ENCODE data around the gene DDX42.

DDX42 gene

DNA sequence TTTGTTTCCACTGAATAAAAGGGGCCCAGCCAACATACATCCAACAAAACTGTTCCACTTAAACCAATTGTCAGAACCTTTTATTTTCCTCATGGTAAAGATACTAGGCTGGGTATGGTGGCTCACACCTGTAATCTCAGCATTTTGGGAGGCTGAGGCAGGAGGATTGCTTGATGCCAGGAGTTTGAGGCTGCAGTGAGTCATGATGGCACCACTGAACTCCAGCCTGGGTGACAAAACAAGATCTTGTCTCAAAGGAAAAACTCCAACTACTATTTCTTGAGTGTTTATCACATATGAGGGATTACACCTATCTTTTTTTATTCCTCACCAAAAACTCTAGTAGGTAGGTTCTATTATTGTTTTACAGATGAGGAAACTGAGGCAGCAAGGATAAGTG is 48.6 kb downstream of the DDX42 start:
- DNase-seq (ENCODE audit: low spot score), result no peak

DNA sequence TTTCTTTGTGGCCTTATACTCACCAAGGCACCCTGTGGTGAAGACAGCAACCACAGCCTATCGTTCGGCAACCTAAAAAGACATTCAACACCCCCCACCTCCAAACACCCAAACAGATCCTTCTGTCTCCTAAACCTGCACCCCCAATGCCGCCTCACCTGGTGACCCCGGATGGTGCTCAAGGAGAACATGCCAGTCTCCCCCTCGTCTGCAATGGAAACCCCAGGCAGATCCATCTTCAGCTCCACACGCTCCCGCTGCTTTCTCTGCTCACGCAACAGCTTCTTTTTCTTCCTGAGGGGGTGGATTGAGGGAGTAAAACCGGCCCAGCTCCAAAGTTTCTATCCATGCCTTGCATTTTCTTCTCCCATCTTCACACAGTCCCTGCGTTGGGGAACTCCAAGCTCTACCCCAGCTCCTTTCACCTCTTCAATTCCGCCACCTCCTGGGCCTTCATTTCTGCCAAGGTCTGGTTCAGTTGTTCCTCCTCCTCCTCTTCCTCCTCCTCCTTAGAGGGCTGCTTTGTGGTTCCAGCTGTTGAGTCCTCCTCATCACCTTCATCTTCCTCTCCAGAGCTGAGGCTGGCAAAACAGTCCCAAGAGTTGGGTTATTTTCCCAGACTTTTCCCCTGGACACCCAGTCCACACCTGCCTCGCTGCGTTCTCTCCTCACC is 49.8 kb downstream of the DDX42 start:
- no peak for DNase-seq (ENCODE audit: low spot score)

DNA sequence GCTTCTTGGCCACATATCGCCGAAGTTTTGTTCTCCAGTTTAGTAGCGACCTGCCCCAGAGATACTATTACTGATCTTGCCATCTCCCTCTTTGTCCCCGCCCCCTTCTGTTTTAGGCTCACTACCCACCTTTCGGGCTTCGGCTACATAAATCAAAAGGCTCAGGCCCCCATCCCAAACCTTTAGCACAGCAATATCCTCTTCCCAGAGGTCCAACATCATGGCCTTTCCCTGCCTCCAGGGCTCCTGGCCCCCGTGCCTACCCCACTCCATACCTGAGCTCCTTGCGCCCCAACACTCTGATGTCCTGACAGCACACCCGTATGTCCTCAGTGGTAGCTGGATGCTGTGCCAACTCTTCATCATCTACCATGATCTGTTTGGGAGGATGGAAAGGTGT is 50.4 kb downstream of the DDX42 start:
- no peak for DNase-seq (ENCODE audit: low spot score)

DNA sequence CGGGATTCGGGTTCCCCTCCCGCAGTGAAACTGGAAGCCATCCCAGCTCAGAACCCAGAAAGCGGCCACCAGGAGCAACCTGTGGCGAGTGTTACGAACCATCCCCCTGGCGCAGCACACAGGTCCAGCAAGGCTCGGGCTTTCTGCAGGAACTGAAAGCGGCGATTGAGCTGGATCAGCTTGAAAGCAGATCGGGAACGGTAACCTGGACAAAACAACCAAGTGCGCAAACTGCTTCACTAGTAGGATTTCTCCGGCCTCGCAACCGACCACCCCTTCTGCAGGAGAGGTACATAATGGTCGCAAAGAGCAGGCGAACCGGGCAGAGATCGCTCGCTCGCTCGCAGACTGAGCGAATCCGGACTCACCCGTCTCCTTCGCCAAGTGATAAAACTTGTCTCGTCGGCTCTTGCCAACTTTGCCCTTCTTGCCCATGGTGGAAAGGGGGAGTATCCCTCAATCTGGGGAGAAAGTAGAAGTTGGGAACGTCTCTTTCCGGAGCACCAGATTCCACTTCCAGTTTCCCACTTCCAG is 52.6 kb downstream of the DDX42 start:
- peak; percentile 61 for DNase-seq (ENCODE audit: low spot score)

DNA sequence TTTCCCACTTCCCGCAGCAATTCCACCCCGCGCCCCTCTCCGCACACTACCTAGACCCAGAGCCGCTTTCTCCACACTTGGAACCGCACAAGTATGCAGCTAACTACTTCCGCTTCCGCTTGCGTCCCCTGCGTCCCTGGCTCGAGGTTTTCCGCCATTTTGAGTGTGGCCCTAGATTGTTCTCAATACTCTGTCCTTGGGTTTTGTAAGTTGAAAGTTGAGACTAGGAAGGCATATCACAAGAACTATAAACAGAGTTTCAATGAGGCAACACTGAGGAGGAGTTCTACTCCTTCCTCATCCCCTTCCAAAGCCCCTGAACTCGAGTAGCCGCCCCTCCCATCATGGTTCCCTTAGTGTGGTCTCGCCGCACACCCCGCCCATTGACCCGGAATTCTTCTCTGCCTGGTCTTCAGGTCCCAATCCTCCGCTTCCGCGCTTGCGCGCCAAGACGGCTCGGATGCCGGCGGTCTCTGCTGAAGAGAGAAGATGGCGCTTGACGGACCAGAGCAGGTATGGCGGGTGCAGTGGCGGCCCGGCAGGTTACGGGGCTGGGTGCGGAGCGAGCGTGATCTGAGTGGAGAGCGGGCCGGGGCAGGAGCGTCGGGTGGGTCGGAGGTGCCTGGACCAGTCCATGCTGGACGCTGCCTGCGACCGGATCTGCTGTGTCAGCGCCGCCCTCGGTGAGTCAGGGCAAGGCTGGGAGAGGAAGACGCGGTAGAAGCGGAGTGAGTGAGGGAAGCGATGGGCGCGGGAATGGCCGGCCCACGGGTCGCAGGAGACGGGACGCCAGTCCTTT is 53.2 kb downstream of the DDX42 start, which contains the start of the genes FTSJ3 and PSMC5:
FTSJ3 (minus strand) TSS at position 662 of the 799 bp plus-strand sequence. CDS start 761 bp downstream, outside the sequence.
PSMC5 (plus strand) TSS at position 430 of the 799 bp plus-strand sequence; CDS start at position 490, 60 bp downstream.
- peak; percentile 96 for DNase-seq (ENCODE audit: low spot score)

DNA sequence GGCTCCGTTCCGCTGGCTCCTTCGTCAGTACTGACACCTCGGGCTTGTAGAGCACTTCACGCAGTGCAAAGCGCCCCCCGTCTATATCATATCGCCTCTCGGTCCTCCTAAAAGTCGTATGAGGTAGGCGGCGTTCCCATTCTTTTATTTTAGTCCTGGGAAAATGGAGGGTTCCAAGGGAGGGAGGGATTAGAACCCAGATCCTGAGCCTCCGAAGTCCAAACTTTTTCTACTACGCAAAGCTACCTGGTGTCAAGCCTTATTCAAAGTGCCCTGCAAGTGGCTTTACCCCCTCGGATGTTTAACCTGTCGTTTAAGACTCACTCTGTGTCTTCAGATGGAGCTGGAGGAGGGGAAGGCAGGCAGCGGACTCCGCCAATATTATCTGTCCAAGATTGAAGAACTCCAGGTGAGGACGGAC is 53.8 kb downstream of the DDX42 start:
- no peak for DNase-seq (ENCODE audit: low spot score)

DNA sequence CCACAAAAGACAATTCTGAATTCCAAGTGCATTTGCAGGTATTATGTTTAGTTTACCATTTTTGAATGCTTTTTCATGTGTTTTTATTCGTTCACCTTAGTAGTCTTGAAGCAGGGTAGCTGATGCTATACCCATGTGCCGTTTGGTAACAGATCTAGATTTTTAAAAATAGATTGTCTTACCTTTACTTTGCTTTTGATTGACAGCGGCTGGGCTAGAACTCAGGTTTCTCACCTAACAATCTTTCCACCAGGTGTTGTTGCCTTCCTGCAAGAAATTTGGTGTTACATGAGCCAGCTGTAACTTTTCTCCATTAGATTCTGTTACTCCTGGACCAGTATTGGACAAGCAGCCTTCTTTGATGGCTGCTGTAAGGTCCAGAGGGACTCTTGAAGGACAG is 55.0 kb downstream of the DDX42 start:
- no peak for DNase-seq (ENCODE audit: low spot score)

DNA sequence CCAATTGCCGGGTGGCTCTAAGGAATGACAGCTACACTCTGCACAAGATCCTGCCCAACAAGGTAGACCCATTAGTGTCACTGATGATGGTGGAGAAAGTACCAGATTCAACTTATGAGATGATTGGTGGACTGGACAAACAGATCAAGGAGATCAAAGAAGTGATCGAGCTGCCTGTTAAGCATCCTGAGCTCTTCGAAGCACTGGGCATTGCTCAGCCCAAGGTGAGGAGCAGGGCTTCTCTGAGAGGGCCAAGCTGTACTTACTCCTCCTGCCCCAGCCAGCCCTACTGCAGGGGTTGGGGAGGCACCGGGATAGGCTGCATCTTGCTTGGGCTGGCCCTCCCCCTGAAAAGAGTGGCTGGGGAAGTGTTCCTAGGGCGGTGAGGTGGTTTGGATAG is 56.3 kb downstream of the DDX42 start:
- no peak for DNase-seq (ENCODE audit: low spot score)

DNA sequence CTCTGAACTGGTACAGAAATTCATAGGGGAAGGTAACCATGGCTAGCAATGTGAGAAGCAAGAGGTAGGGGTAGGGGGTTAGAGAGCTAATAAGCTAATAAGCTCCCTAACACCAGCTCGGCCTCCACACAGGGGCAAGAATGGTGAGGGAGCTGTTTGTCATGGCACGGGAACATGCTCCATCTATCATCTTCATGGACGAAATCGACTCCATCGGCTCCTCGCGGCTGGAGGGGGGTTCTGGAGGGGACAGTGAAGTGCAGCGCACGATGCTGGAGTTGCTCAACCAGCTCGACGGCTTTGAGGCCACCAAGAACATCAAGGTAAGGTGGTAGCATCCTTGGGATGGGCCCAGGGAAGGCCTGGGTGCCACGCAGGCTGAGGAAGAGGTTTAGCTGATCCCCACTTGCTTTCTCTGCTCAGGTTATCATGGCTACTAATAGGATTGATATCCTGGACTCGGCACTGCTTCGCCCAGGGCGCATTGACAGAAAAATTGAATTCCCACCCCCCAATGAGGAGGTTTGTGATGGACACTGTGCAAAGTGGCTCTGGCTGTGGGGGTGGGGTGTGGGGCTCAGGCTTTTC is 57.0 kb downstream of the DDX42 start:
- no peak for DNase-seq (ENCODE audit: low spot score)

DNA sequence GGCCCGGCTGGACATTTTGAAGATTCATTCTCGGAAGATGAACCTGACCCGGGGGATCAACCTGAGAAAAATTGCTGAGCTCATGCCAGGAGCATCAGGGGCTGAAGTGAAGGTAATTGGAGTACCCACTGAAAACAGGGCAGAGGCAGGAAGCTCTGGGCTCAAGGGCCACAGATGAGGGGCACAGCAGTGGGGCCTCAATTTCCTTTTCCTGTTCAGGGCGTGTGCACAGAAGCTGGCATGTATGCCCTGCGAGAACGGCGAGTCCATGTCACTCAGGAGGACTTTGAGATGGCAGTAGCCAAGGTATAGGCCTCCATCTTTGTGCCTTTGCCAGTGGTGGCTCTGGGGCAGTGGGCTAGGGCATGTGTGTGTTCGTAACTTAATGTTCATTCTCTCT is 57.5 kb downstream of the DDX42 start:
- no peak for DNase-seq (ENCODE audit: low spot score)

DNA sequence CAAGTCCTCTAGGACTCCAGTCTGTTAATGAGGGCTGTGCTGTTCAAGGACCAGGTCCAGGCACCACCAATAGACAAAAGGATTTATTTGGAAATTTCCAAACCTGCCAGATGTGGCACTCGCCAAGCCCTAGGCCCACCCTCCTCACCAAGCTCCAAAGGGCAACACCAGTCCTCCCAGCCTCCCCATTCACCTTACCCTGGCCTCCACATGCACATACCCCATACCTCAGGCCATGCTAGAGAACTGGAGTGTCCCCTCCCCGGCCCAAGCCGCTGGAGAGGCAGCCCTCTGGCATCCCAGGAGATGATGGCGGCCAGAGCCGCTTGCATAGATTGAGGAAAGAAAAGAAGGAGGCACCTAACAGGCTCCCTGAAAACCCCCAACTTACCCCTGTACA is 58.0 kb downstream of the DDX42 start:
- DNase-seq (ENCODE audit: low spot score), result no peak

DNA sequence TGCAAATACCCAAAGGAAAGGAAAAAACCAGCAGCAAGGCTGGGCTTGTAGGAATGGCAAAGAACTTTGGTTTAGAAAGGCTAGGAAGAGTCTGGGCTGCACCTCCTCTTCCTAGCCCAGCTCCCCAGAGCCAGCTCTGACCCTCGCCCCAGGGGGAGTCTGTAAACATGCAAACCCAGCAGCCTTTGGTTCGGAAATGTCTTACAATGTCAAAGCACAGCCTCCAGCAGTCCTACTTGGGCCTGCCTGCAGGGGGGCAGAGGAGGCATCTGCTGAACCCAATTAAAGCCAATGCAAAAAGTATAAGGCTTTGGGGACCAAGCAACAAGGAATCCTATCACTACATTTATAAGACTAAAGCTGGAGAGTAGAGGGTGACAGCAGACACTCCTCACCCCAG is 58.5 kb downstream of the DDX42 start:
- DNase-seq (ENCODE audit: low spot score), result no peak

DNA sequence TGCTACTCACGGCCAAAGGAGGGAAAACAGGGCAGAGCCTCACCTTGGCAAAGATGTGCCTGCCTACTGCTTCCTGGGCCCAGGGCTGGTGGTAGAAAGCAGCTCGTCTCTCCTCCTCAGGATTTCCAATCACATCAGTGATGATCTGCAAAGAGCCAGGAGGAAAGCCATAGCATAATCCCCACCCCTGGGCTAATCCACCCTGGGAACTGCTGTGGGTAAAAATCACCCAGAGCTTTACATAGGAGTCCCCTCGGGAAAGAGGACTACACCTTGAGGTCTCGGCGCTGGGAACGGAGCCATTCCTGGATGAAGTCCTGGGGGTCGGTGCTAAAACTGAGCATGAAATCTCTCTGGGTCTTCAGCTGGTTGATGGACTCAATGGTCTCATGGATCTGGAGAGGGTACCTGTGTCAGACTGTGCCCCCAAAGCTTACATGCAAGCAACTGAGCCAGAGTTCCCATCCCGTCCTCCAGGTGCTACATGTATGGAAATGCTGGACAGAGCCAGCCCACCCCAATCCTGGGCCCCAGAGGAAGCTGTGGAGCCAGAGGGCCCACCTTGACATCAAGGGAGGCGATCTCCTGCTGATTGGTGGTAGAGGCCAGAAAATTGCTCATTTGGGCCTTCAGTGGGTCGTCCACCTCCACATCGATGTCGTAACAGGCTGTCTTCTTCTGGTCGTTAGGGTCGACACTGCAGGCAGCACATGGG is 59.2 kb downstream of the DDX42 start:
- peak; percentile 83 for DNase-seq (ENCODE audit: low spot score)

DNA sequence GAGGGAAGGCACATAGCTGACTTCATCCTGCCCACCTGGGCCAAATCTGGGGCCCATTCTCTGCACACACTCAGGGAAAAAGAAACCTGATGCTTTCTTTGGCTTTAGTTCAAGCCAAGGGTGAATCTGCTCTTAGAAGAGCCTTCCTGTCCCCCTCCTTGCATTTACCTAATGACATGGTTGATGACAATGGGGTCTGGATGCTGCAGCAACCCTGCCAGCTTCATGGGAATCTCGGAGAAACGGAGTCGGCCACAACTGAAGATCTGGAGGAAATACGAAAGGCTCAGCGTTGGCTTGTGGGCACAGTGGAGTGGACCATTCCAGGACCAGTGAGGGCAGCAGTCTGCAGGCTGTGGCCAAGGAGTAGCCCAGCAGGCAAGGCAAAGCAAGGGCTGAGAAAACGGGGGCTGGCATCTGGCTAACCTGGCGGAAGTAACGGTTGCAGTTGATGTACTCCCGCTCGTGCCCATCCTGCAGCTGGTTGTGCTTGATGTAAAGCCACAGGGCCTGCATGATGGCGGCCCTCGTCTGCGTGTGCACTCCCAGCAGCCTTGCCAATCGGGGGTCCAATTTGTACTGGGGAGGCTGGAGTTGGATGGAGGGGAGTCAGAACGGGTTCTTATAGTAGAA is 59.9 kb downstream of the DDX42 start:
- no peak for DNase-seq (ENCODE audit: low spot score)

DNA sequence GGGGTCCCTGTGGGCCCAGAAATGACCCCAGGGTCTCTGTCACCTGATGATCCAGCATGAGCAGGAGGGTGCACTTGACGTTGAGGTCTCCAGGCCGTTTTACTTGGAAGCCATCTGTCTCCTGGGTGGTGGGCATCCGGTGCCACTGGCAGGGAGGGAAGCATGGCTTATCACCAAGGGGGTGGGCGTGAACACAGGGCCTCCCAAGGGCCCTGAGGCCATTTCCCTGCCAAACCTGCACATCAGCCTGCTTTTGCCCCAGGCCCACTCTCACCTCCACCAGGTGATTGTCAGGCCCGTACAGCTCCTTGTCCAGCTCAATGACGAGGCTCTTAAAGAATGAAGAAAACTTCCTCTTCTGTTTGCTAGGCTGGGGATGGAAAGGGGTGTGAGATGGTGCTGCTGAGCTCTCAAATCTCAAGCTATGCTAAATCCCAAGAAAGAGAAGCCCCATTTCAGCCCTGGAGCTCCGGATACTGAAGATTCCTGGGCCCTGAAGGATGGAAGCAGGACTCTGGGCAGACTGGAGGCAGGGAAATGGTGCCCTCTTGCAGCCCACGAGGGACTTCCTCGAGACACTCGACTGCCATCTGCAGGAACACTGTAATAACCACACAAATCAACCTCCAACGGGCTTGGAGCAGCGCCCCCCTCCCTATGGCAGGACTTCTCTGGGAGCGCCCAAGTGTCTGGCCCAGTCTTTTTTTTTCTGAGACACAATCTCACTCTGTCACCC is 60.6 kb downstream of the DDX42 start:
- DNase-seq (ENCODE audit: low spot score), result peak; percentile 86

DNA sequence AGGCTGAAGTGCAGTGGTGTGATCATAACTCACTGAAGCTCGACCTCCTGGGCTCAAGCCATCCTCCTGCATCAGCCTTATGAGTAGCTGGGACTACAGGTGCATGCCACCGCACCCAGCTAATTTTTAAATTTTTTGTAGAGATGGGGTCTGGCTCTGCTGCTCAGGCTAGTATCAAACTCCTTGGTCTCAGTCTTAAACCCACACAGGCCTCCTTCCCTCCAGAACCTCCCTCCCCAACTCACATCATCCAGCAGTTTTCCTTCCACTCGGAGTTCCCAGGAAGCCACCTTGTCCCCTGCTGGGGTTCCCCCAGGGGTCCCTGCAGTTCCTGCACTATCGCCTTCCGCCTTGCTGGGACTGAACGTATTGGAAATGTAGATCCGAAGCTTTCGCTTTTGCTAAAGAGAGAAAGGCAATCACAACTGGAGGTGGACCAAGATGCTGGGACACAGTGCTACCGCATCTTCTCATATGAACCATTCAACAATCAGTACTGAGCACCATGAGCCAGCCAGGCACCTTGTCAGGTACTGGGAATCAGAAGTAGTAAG is 61.3 kb downstream of the DDX42 start:
- DNase-seq (ENCODE audit: low spot score), result no peak

DNA sequence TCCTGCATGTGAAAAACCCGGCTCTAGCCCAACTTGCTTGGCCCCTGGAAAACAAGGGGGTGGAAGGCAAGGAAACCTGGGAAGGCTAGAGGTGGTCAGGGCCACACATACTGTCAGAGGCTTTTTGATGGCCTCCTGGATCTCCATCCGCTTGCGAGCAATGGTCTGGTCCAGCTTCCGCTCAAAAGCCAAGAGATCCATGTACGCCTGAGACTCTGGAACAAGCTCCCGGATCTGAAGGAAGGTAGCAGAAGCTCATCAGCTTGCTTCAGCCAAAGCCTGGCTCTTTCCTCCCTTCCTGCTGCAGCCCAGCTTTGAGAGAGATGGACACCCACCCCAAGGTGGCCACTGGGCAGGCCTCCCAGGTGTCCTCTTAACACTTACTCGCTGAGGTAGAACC is 62.8 kb downstream of the DDX42 start:
- DNase-seq (ENCODE audit: low spot score), result no peak

DNA sequence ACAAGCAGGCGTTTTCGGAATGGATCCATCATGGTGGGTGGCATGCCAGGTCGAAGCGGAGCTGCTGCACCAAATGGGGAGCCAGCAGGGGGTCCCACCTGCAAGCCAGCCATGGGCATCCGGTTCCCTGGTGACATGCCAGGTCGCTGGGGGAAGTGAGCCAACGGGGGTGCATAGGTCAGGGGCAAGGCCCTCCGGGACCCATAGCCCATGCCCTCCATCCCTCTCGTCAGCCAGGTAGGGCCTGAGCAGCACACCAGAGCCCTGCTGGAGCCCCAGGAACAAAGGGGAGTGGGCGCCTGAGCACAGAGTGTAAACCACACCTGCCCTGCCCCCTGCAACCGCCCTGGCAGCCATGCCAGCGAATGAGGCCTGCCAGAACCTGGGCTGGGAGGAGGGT is 63.5 kb downstream of the DDX42 start:
- DNase-seq (ENCODE audit: low spot score), result no peak

DNA sequence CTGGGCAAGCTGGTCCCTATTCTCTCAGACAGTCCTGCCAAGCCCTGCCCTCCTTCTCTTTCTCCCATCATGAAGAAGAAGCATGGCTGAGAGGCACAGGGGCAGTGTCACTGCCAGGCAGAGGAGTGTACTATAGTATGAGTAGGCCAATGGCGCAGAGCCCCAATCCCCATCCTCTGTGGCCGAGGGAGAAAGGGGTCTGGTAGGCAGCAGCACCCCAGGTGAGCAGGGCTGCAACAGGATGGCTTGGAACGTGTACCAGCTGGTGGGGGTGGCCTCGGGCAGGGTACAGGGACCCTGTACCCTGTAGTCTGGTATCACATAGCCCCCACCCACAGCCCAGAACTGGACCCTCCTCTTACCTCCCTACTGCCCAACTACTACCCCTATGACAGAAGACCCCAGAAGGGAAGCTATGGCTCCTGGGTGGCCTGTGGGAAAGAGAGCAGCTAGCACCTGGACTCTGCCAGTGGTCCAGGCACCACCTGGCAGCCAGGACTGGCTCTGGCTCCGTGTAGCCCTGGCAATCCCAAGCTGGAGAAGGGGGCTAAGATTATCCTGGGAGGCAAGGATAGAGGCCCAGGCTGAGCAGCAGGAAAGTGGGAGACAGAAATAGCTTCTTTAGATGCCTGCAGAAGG is 64.1 kb downstream of the DDX42 start:
- no peak for DNase-seq (ENCODE audit: low spot score)

DNA sequence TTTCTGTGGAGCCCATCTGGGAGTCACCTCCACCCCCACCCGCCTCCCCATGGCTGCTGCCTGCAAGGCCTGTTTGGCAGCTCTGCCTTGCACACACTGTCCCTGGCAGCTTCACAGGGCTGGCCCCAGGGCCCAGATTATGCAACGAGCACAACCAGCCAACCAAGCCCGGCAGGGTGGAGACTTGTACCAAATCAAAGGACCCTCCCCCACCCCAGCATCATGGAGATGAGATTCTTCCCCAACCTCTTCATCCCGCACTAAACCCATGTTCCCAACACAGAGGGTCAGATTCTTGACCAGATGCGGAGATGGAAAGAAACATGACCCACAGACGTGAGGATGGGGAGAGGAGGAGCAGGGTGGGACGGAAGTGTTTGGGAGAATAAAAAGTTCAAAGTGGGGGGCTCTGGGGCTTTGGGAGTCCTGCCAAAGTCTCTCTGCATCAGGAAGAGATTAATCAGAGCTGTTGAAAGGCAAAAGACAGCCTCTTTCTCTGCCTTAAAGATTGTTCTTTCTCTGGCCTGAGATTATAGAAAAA is 64.7 kb downstream of the DDX42 start:
- DNase-seq (ENCODE audit: low spot score), result no peak

Data from D341Med (cell line).